Ishikawa (cell line): ENCODE results near the gene PPIP5K2.

ENCODE experiments used
- CEBPB ChIP-seq: IDR thresholded peaks from 2 replicates; pipeline ENCODE4 v1.6.1; 2012
- NFIC ChIP-seq: IDR thresholded peaks from 2 replicates; pipeline ENCODE4 v1.6.1; 2012
- RAD21 ChIP-seq: IDR thresholded peaks from 2 replicates; pipeline ENCODE4 v1.6.1; 2012; ENCODE audit warnings: low read depth
- TAF1 ChIP-seq: IDR thresholded peaks from 2 replicates; pipeline ENCODE4 v1.6.1; 2012; ENCODE audit warnings: low read depth, mild to moderate bottlenecking
- TCF12 ChIP-seq: IDR thresholded peaks from 2 replicates; pipeline ENCODE4 v1.6.1; 2012; ENCODE audit warnings: low read depth
- TEAD4 ChIP-seq: IDR thresholded peaks from 2 replicates; pipeline ENCODE4 v1.6.1; 2012
- USF1 ChIP-seq: IDR thresholded peaks from 2 replicates; pipeline ENCODE4 v1.6.1; 2012
- YY1 ChIP-seq: IDR thresholded peaks from 2 replicates; pipeline ENCODE4 v1.6.1; 2012; ENCODE audit warnings: low read depth
- TF ChIP-seq, protein P1 (sequence below): IDR thresholded peaks from 2 replicates; pipeline ENCODE4 v1.6.1; 2012
- TF ChIP-seq, protein P2 (sequence below): IDR thresholded peaks from 2 replicates; pipeline ENCODE4 v1.6.1; 2012; ENCODE audit warnings: low read depth, mild to moderate bottlenecking

DNA sequence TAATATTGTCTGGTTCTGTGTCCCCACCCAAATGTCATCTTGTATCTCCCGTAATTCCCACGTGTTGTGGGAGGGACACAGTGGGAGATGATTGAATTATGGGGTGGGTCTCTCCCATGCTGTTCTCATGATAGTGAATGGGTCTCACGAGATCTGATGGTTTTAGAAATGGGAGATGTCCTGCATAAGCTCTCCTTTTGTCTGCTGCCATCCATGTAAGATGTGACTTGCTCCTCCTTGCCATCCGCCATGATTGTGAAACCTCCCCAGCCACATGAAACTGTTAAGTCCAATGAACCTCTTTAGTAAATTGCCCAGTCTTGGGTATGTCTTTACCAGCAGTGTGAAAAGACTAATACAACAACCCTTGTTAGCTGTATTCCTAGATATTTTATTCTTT lies 44.7 kb upstream of the PPIP5K2 start:
- no peak for TF ChIP-seq TEAD4
- TF ChIP-seq TAF1 = no peak
- TF ChIP-seq USF1 = no peak
- TF ChIP-seq, protein P1, sequence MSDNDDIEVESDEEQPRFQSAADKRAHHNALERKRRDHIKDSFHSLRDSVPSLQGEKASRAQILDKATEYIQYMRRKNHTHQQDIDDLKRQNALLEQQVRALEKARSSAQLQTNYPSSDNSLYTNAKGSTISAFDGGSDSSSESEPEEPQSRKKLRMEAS = no peak
- TF ChIP-seq RAD21 = no peak
- no peak for TF ChIP-seq CEBPB
- TF ChIP-seq, protein P2, sequence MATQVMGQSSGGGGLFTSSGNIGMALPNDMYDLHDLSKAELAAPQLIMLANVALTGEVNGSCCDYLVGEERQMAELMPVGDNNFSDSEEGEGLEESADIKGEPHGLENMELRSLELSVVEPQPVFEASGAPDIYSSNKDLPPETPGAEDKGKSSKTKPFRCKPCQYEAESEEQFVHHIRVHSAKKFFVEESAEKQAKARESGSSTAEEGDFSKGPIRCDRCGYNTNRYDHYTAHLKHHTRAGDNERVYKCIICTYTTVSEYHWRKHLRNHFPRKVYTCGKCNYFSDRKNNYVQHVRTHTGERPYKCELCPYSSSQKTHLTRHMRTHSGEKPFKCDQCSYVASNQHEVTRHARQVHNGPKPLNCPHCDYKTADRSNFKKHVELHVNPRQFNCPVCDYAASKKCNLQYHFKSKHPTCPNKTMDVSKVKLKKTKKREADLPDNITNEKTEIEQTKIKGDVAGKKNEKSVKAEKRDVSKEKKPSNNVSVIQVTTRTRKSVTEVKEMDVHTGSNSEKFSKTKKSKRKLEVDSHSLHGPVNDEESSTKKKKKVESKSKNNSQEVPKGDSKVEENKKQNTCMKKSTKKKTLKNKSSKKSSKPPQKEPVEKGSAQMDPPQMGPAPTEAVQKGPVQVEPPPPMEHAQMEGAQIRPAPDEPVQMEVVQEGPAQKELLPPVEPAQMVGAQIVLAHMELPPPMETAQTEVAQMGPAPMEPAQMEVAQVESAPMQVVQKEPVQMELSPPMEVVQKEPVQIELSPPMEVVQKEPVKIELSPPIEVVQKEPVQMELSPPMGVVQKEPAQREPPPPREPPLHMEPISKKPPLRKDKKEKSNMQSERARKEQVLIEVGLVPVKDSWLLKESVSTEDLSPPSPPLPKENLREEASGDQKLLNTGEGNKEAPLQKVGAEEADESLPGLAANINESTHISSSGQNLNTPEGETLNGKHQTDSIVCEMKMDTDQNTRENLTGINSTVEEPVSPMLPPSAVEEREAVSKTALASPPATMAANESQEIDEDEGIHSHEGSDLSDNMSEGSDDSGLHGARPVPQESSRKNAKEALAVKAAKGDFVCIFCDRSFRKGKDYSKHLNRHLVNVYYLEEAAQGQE = no peak
- no peak for TF ChIP-seq YY1
- TF ChIP-seq TCF12 = no peak
- TF ChIP-seq NFIC = no peak
